HG03159 (cell line): Measurements from ENCODE around the gene PKD1.

ENCODE experiments used
- ATAC-seq: cut with Tn5 transposase; IDR thresholded peaks from one replicate; pipeline ENCODE4 v1.9.1; 2021; ENCODE audit warnings: mild to moderate bottlenecking, moderate library complexity; ENCODE audit not compliant: unreplicated experiment

The PKD1 gene

GRCh38 chr16:2090777-2091546 lies 44.7 kb downstream of the PKD1 start:
- no peak for ATAC-seq

GRCh38 chr16:2090481-2090776 lies 45.3 kb downstream of the PKD1 start:
- ATAC-seq, result no peak

DNA sequence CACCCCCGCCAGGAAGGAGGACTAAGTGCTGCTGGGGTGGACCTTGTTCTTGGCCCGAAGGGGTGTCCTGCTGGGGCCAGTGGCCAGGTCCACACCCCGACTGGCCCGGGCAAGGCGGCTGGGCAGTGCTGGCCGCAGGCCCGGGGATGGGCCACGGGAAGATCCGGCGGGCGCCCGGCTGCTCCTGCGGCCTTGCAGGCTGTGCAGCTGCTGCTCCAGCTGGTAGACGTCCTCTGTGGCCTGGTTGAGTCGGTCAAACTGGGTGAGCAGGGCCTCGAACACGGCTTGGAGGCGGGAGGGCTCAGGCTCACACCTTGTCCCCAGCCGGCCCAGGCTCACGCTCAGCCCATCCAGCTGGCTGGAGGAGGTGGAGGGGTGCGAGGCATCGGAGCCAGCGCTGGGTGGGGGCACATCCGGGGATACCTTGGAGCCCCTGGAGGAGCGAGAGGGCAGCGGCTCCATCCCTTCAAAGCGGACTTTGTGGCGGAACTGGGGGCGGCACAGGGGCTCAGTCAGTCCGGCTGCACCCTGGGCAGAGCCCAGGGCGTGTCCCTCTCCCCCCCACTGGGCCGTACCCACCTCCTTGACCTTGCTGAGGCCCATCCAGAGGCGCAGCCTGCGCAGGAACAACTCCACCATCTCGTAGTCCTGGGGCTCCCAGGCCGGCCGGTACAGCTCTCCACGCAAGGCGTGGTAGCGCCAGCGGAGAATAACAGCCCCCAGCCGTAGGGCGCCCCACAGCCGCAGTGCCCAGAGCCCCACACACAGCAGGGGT lies 45.8 kb downstream of the PKD1 start:
- ATAC-seq, result no peak

- no peak for ATAC-seq
Measured at GRCh38 chr16:2088759-2089358, 46.8 kb downstream of the PKD1 start.

DNA sequence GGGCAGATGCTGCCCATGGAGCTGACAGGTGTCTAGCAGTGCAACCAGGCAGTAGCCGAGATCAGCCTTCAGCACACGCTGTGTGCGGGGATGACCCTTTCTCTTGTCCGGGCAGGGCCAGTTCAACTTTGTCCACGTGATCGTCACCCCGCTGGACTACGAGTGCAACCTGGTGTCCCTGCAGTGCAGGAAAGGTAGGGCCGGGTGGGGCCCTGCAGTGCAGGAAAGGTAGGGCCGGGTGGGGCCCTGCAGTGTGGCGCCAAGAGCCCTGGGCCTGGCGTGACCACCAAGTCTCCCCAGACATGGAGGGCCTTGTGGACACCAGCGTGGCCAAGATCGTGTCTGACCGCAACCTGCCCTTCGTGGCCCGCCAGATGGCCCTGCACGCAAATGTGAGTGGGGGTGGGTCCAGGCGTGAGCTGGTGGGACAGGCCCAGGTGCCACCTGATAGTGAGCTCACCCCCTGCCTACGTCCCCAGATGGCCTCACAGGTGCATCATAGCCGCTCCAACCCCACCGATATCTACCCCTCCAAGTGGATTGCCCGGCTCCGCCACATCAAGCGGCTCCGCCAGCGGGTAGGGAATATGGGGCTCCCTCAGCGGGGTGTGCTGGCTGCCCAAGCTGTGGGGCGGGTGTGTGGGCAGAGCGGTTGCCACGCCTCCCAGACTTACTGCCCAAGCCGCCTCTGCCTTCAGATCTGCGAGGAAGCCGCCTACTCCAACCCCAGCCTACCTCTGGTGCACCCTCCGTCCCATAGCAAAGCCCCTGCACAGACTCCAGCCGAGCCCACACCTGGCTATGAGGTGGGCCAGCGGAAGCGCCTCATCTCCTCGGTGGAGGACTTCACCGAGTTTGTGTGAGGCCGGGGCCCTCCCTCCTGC lies 47.7 kb downstream of the PKD1 start:
- ATAC-seq, result no peak

DNA sequence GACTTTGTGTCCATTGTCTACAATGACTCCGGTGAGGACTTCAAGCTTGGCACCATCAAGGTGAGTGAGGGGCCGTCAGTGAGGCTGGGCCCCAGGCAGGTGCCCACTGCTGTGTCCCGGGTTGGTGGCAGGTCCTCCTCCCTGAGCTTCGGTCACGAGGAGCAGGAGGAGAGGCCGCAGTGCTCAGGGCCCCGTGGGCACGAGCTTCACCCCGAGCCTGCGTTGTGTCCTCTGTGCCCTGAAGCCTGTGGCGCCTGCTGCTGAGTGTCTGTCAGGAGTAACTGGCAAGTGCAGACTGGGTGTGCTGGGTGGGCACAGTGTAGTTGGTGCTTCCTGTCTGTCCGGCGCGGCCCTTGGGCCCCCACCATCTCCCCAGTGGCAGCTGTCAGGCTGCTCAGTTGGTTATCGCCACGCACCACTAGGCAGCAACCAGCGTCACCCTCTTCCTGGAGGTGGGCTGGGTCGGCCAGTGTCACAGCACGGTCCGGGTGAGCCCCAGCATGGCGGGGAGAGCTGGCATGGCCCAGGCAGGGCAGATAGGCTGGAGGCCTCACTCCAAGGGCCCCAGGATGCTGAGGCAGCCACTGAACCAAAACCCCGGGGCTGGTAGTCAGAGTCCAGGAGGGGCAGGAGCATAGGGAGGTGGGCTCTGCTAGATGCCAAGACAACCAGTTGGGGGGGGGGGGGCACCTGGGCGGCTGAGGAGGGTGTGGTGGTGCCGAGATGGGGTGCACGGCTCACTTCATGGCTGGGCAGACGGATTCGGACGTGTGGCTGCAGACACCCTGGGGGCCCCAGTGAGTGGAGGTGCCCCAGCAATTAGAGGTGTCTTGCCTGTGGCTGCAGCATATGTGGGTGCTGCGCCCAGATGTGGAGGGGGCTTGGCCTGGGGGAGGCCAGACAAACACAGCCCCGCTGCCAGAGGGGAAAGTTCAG lies 48.6 kb downstream of the PKD1 start:
- no peak for ATAC-seq

DNA sequence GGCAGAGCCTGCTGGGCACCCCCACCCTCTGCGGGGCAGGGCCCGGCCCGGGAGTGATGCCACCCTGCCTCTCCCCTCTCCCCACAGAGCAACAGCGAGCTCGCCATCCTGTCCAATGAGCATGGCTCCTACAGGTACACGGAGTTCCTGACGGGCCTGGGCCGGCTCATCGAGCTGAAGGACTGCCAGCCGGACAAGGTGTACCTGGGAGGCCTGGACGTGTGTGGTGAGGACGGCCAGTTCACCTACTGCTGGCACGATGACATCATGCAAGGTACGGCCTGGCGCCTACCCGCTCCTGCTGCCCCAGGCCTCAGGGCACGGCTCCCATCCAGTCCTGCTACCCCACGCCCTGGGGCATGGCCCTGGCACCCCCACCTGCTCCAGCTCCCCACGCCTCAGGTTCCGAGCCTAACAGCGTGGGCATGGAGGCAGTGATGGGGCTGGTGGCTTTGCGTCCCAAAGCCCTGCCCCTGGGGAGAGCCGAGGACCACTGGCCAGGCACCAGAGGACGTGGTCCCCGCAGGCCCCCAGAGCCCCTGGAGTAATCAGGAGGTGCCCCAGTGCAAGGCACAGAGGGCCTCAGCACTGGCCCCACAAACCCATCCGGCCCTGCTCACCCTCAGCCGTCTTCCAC lies 49.5 kb downstream of the PKD1 start:
- ATAC-seq, result no peak

DNA sequence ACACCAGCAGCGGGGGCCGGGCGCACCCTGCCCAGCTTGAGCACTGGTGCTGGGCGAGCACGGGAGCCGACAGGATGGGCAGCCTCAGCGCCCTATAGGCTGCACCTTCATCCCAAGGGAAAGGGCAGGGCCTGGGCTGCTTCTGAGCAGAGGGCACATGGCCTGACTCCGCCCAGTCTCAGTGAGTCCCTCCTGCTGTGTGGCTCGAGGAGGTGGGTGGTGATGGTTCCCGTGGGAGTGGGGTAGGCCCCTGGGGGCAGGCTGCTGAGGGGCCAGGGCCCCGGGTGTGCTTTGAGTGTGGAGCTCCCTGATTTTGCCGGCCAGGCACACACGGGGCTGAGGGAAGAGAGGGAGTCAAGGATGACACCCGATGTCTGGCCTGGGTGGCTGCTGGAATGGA lies 50.0 kb downstream of the PKD1 start:
- no peak for ATAC-seq

DNA sequence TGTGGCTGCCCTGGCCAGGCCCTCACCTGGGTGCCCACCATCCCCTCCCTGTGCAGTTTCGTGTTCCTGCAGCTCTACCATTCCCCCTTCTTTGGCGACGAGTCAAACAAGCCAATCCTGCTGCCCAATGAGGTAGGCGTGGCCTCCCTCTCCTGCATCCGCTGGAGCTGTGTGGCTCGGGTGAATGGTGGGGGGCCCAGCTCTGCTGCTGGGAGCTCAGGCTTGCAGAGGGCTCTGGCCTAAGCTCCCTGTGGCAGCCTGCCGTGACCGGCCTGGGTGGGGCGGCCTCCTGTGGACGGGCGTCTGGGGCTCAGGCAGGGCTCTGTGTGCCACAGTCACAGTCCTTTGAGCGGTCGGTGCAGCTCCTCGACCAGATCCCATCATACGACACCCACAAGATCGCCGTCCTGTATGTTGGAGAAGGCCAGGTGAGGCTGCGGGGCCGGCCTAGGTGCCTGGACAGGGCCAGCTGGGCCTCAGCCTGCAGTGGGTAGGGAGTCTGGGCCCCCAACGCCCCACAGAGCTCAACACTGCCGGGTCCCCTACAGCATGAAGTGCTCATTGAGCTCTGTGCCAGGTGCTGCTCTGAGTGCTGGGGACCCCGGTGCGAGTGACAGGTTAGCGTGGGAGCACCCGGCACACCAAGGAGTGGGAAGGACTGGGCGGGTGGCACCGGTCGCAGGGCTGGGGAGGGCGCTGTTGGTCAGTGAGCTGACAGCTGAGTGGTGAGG lies 50.6 kb downstream of the PKD1 start:
- ATAC-seq, result no peak

DNA sequence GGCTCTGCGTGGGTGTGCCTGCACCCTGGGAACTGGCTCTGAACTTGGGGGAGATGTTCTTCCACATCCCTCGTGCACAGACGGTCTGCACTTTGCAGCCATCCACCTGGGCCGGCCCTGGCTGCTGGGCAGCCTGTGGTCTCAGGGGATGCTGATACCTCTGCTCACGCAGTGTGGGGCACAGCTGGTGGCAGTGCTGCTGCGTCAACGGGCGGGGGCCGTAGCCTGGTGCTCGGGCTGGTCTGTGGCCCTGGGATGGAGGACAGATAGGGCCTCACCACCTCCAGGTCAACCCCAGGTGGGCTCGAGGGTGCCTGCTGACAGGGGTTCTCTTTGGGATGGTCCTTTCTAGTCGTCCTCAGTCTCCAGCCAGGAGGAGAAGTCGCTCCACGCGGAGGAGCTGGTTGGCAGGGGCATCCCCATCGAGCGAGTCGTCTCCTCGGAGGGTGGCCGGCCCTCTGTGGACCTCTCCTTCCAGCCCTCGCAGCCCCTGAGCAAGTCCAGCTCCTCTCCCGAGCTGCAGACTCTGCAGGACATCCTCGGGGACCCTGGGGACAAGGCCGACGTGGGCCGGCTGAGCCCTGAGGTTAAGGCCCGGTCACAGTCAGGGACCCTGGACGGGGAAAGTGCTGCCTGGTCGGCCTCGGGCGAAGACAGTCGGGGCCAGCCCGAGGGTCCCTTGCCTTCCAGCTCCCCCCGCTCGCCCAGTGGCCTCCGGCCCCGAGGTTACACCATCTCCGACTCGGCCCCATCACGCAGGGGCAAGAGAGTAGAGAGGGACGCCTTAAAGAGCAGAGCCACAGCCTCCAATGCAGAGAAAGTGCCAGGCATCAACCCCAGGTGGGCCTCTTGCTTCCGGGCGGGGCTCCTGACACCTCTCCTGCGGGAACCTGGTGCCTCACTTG lies 51.6 kb downstream of the PKD1 start:
- no peak for ATAC-seq

DNA sequence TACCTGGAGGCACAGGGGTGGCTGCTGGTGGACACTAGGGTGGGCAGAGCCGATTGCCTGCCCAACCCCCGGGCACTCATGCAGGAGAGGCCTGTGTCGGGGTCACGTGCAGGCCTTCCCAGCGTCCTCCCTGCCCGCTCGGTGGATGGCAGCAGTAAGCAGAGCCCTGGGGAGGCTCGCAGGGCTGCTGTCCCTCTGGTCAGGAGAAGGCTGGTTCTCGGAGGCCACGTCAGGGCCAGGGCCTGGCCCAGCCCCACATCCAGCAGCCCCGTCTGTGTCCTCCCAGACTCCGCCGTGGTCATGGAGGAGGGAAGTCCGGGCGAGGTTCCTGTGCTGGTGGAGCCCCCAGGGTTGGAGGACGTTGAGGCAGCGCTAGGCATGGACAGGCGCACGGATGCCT lies 52.3 kb downstream of the PKD1 start:
- ATAC-seq, result no peak

- no peak for ATAC-seq
Measured at GRCh38 chr16:2082983-2083364, 52.7 kb downstream of the PKD1 start.

- no peak for ATAC-seq
Measured at GRCh38 chr16:2082171-2082982, 53.3 kb downstream of the PKD1 start.

DNA sequence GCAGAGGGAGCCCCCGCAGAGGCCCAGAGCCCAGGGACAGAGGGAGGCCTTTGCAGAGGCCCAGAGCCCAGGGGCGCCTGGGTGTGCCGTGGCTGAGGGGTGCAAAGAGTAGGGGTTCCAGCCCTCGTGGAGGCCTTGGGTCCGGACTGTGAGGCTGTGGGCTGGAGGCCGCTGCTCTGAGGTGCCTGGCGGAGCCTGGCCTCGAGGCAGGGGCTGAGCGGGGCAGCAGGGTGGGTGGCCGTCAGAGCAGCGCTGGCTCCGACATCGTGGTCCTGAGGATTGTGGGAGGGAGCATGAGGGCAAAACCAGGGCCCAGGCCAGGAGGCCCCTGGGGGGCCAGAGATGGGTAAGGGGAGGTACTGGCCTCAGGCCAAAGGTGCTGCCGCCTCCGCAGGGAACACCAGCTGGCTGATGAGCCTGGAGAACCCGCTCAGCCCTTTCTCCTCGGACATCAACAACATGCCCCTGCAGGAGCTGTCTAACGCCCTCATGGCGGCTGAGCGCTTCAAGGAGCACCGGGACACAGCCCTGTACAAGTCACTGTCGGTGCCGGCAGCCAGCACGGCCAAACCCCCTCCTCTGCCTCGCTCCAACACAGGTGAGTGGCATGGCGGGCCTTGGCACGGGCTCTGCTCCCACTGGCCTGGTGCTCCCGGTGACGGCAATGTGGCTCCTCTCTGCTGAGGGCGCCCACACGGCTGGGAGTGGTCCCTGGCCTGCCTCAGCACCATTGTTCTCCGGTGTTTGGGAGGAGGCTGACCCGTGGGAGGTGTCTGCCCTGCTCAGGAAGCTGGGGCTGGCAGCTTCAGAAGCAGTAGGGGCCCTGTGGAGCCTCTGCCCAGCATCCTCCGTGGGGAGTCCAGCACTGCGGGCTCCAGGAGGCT lies 54.3 kb downstream of the PKD1 start:
- ATAC-seq, result no peak

- no peak for ATAC-seq
Measured at GRCh38 chr16:2079991-2080390, 55.7 kb downstream of the PKD1 start.

DNA sequence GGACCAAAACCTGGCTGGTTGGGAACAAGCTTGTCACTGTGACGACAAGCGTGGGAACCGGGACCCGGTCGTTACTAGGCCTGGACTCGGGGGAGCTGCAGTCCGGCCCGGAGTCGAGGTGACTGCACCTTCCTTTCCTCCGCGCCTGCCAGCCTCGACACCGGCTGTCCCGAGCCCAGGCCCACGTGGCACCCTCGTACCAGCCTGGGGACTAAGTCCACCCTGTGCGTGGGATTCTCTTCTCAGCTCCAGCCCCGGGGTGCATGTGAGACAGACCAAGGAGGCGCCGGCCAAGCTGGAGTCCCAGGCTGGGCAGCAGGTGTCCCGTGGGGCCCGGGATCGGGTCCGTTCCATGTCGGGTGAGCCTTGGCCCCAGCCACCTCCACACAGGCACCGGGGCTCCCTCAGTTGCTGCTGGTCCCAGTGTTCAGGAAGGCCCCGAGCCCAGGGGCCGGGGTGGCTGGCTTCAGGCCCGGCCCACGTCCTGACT lies 56.3 kb downstream of the PKD1 start:
- no peak for ATAC-seq
